Testis (tissue), 2 donors: ENCODE results near the gene GNA12.

ENCODE experiments used
- POLR2A ChIP-seq: fragments of 450-650 bp; IDR thresholded peaks from one replicate; pipeline ENCODE4 v1.6.1; 2017; ENCODE audit warnings: antibody characterized with exemption, mild to moderate bottlenecking, moderate library complexity
- TF ChIP-seq, protein P1 (sequence below), 3 experiments: fragments of 450-650 bp in 2 of 3; fragments of 200-600 bp in 1 of 3; sonication (generic) in 1 of 3; IDR thresholded peaks; one replicate each; pipeline ENCODE4 v1.5.1; 2016 to 2019; ENCODE audit warnings: antibody characterized with exemption in 3 of 3, mild to moderate bottlenecking in 2 of 3, moderate library complexity in 1 of 3

DNA sequence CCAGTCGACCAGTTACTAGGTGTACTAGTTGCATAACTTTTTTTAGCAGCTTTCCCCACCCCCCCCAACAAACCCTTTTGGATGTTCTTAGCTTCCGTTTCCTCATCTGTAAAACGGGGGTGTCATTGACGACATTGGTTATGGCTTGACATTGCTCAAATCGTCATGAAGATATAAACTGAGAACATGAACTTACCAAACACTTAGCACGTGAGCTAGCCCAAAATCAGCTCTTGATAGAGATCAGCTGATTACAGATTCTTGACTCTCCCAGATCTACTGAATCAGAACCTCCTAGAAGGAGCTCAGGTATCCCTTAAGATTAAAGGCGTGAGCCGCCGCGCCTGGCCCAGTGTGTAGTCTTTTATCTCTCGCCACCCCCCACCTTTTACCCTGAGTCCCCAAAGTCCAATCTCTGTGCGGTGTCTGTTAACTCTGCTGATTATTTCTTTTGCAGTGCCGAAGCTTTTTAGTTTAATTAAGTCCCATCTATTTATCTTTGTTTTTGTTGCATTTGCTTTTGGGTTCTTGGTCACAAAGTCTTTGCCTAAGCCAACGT, 1.0 kb upstream of the GNA12 start:
- no peak for TF ChIP-seq POLR2A
- TF ChIP-seq, protein P1, sequence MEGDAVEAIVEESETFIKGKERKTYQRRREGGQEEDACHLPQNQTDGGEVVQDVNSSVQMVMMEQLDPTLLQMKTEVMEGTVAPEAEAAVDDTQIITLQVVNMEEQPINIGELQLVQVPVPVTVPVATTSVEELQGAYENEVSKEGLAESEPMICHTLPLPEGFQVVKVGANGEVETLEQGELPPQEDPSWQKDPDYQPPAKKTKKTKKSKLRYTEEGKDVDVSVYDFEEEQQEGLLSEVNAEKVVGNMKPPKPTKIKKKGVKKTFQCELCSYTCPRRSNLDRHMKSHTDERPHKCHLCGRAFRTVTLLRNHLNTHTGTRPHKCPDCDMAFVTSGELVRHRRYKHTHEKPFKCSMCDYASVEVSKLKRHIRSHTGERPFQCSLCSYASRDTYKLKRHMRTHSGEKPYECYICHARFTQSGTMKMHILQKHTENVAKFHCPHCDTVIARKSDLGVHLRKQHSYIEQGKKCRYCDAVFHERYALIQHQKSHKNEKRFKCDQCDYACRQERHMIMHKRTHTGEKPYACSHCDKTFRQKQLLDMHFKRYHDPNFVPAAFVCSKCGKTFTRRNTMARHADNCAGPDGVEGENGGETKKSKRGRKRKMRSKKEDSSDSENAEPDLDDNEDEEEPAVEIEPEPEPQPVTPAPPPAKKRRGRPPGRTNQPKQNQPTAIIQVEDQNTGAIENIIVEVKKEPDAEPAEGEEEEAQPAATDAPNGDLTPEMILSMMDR (IDR thresholded peaks at IDR 0.05) = no peak
